ENCODE results near the gene FGD5. TPM values are rescaled to one million over a fixed set of nuclear protein-coding genes. Genes with fewer than 3 reads are reported as not detected.

The FGD5 gene
- total RNA-seq, 1 donor, result under 0.01 TPM

- no peak overlapping the region for H3K4me3 ChIP-seq (ENCODE audit: low read depth, low read length)
- no peak for DNase-seq (ENCODE audit: low read depth)
- no peak for TF ChIP-seq CTCF (IDR thresholded peaks at IDR 0.05; ENCODE audit: insufficient read depth, low read depth, low read length)
These were observed 45.1 kb upstream of the FGD5 start for GRCh38 chr3:14773691-14774128.

- no peak overlapping the region for H3K4me3 ChIP-seq (ENCODE audit: low read depth, low read length)
These were observed 44.3 kb upstream of the FGD5 start for GRCh38 chr3:14774431-14774830.

GRCh38 chr3:14775011-14775410 lies 43.8 kb upstream of the FGD5 start:
- no peak for TF ChIP-seq CTCF (IDR thresholded peaks at IDR 0.05; ENCODE audit: insufficient read depth, low read depth, low read length)
- H3K4me3 ChIP-seq (ENCODE audit: low read depth, low read length), result no peak overlapping the region
- no peak for DNase-seq (ENCODE audit: low read depth)

More at GRCh38 chr3:14774431-14774830, 44.3 kb upstream of the FGD5 start:
- no peak for DNase-seq (ENCODE audit: low read depth)
- TF ChIP-seq CTCF (IDR thresholded peaks at IDR 0.05; ENCODE audit: insufficient read depth, low read depth, low read length), result no peak

GRCh38 chr3:14775563-14775962 lies 43.2 kb upstream of the FGD5 start:
- no peak overlapping the region for H3K4me3 ChIP-seq (ENCODE audit: low read depth, low read length)
- TF ChIP-seq CTCF (IDR thresholded peaks at IDR 0.05; ENCODE audit: insufficient read depth, low read depth, low read length), result no peak
- no peak for DNase-seq (ENCODE audit: low read depth)

GRCh38 chr3:14779069-14779685 lies 39.6 kb upstream of the FGD5 start:
- H3K4me3 ChIP-seq (ENCODE audit: low read depth, low read length), result no peak overlapping the region
- DNase-seq (ENCODE audit: low read depth), result no peak
- TF ChIP-seq CTCF (IDR thresholded peaks at IDR 0.05; ENCODE audit: insufficient read depth, low read depth, low read length), result no peak

- no peak overlapping the region for H3K4me3 ChIP-seq (ENCODE audit: low read depth, low read length)
- TF ChIP-seq CTCF (IDR thresholded peaks at IDR 0.05; ENCODE audit: insufficient read depth, low read depth, low read length), result peak; percentile 82
- DNase-seq (ENCODE audit: low read depth), result peak; percentile 73
These were observed 37.7 kb upstream of the FGD5 start for GRCh38 chr3:14780927-14781507.

All from fibroblast of villous mesenchyme (primary cell).